NCI-H187 treated with DMSO at 0.1 percent for 48 hours (cell line): Measurements from ENCODE around the gene CYB561.

Source experiments
- DNase-seq: peaks from one replicate; lab custom pipeline; 2025; lab: John Stamatoyannopoulos, UW

Gene CYB561

GRCh38 chr17:63433746-63434591 is 12.1 kb downstream of the CYB561 start:
- DNase-seq = no peak

DNA sequence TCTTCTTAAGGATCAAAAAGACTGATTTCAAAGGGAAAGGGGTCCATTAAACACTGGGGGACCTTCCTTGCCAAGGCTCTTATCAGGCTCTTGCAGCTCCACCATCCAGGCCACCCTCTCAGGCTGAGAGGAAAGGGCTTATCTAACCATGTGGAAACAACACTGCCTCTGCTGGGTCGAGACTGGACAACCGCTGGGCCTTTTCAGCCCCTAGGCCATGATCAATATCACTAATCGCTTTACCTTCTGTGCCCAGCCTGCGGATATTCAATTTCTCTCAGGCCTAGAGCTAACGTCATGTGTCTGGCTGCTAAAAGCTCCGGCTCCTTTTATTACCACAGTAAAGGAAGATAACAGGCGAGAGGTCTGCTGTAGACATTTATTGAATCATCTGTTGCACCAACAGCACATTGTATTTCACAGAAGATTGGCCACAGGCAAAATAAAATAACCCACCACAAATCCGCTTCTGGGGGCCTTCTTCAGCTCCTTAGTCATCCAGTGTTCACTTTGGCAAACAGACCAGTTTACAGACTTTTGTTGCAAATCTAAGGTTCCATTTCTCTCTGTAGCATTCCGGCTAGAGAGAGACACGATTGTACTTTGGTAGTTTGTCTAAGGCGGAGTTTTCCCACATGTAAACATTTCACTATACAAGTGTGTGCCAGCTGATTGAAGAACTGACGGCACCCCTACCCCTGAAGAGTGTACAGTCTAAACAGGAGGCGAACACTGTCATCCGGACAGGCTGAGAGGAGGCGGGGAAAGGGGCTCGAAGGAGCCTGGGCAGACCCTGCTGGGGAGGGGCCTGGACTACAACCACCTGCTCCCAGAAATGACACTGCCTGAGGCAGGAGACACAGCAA is 13.9 kb downstream of the CYB561 start:
- DNase-seq = no peak

DNA sequence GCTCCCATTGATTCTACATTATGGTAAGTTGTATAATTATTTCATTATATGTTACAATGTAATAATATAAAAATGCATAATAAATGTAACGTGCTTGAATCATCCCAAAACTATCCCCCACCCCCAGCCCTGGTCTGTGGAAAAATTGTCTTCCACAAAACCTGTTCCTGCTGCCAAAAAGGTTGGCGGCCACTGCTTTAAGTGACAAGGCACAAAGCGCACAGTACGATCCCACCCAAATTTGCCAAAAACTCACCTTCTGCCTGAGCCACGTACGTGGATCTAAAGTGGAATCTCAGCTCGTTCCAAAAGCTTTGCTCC is 14.5 kb downstream of the CYB561 start:
- DNase-seq = no peak

- DNase-seq = no peak
These were observed 15.9 kb downstream of the CYB561 start for GRCh38 chr17:63430223-63430622.

DNA sequence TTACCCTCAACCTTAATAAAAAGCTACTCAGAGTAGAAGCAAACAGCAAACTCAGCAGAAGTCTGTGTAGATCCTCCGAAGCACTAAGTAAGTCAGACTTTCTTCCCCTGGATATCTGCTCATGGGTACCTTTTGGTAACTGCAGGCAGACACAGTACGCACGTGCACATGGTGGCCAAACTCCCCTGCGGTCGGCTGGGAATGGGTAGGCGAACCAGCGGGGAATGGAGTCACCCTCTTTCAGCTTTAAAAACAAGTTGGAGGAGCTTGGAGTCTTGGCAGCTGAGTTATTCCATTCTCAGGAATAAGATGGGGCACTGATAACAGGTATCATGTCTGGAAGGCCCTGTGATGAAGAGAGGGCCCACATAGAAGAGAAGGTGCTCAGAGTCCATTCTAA is 16.3 kb downstream of the CYB561 start:
- DNase-seq = no peak

DNA sequence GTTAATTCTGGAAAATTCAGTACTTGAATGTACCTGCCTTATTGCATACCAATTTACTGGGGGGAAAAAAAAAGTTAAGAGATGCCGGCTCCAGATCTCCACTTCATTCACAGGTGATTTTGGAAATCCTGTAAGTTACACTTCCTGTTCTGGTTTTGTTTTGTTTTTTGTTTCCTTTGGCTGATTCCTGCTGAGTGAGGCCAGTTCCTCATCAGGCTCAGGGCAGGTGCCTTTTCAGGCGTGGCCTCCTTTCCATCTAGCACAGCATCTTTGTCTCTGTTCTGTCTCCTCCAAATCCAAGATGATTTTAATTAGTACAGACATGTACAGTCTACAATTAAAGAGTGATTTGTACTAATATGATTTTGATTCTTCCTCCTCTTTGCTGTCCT is 19.2 kb downstream of the CYB561 start:
- no peak for DNase-seq

GRCh38 chr17:63426041-63426916 is 19.8 kb downstream of the CYB561 start:
- DNase-seq = no peak

DNA sequence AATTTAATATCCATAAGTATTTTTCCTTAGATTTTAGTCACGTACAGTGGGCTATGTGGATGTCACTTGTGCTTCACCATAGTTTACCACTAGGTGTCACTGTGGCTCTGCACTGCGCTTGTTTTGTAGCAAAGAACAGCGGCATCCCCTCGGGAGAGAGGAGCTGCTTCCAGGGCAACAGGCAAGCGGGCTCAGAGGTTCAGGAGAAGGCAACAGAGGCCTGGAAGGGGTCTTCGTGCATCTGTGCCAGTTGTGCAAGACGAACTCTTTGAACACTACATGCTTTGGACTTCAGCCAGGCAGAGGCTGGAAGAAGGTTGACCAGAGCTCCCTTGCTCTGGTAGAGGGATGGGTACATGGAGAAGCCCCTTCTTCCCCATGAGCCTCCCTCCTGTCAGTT is 20.6 kb downstream of the CYB561 start:
- no peak for DNase-seq

GRCh38 chr17:63423963-63424362 is 22.1 kb downstream of the CYB561 start:
- DNase-seq = no peak

- DNase-seq = no peak
These were observed 22.7 kb downstream of the CYB561 start for GRCh38 chr17:63423251-63423950.

DNA sequence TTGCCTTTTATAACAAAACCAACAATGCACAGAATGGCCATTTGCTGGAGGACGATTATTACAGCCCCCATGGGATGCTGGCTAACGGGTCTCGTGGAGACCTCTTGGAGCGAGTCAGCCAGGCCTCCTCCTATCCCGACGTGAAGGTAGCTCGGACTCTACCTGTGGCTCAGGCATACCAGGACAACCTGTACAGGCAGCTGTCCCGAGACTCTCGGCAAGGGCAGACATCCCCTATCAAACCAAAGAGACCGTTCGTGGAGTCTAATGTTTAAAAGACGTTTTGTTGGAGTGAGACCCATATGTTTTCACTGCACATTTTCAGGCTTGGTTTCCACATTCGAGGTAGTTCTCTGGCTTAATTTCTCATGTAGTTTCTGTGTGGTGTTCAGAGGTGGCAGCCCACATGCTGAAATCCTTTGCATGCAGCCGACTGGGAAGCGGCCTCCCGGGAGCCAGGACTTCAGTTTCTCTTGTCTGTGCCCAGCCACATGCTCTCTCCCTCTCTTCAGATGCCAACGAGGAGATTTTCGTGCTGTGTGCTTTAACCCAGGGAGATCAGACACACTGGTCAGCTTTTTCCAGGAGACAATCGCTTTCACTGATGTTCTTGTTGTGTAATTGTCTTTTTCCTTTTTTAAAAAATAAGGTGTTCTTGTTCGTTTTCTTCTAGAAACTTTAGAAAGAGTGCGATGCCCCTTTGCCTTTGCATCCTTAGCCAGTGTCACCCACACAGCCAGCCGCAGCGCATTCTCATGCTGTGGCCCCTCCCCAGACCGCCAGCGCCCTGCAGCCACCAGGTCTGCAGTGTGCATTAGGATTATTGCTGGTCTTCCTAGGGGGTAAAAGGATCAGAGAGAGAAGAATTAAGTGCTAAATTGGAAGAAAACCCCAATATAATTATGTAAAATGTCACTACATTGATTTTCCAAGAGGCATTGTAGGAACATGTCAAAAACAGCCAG is 24.1 kb downstream of the CYB561 start:
- no peak for DNase-seq

- no peak for DNase-seq
These were observed 25.0 kb downstream of the CYB561 start for GRCh38 chr17:63420868-63421680.

DNA sequence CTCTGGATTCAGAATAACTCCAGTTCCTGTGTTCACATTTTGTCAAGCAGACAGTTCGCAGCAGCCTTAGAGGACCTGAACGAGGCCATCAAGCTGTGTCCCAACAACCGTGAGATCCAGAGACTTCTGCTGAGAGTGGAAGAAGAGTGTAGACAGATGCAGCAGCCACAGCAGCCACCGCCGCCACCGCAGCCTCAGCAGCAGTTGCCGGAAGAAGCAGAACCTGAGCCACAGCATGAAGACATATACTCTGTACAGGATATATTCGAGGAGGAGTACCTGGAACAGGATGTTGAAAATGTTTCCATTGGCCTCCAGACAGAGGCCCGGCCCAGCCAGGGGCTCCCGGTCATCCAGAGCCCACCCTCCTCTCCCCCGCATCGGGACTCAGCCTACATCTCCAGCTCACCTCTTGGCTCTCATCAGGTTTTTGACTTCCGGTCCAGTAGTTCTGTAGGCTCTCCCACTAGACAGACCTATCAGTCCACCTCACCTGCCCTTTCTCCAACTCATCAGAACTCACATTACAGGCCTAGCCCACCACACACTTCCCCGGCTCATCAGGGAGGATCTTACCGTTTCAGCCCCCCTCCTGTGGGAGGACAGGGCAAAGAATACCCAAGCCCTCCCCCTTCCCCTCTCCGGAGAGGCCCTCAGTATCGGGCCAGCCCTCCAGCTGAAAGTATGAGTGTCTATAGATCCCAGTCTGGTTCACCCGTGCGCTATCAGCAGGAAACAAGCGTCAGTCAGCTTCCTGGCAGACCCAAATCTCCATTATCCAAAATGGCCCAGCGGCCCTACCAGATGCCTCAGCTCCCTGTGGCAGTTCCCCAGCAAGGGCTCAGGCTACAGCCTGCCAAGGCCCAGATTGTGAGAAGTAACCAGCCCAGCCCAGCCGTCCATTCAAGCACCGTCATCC is 25.9 kb downstream of the CYB561 start:
- DNase-seq = no peak

DNA sequence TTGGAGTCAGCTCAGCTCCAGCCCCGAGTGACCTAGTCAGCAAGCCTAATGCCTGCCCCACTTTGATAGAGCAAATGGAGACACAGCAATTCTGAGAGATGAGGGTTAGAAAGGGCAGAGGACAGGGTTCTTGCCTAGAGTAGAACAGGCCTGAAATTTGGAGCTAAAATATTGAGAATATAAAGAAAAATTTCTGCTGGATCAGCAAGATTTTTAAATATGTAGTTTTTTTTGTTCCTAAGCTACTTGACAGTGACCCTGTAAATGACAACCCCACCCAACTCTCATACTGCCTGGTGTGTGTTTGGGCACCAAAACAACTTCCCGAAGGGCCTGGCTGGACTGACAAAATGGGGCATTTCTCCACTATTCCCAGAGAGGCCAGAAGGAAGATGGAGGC is 26.7 kb downstream of the CYB561 start:
- no peak for DNase-seq

DNA sequence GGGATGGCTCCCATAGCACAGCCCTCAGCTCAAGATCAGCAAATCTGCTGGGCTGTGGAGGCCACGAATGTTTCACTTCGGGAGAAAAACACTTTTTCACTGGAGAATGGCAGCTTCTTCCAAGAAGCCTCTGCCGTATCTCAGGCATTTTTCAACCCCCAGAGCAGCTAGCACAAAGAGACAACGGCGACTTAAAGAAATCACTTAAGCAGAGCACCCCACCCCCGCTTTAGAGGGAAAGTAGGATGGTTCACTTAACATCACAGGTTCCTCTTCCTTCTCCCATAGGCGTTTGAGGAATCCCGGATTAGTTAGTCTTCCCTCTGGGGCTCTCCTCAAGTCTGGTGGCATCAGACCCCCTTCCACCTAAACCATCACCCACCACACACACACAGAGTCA is 27.6 kb downstream of the CYB561 start:
- DNase-seq = no peak

DNA sequence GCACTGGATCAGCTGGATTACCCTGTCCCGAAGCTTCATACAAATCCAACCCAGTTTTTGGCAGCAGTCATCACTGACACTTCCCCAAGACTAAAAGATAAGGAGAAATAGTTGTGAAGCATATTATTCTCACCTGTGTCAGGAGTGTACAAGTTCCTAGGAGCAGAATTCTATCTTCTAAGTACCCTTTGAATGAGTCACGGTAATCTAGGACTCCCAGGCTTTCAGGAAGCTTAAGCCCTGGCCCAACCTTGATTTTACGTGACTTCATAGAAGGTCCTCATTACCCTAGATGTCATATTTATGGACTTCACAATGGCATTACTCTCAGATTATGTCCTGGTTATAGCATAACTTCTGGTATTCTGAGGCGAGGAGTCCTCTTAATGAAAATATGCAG is 31.9 kb downstream of the CYB561 start:
- no peak for DNase-seq

DNA sequence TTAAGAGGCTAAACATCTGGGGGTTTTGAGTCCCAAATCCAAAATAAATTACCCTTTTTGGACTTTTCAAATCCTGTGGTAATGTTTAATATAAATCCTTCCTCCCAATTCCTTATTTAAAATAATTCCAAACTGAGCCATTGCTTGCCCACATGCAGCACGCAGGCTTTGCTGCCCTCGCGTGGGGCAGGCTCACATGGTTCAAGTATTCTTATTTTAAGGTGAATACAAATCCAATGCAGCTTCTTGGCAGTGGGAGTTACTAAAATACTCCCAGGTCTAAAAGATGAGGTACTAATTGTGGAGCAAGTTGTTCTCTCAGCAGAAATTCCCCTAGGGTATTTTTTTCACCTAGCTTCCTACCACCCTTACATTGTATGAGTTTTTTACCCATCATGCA is 33.0 kb downstream of the CYB561 start:
- no peak for DNase-seq

GRCh38 chr17:63412234-63412633 is 33.9 kb downstream of the CYB561 start:
- DNase-seq = no peak
